ENCODE data around the gene MORC2.

- TF ChIP-seq CTCF (IDR thresholded peaks at IDR 0.05; ENCODE audit: low read length) (no peak), EZH2phosphoT487 (IDR thresholded peaks at IDR 0.05; ENCODE audit: low read length) (no peak), EZH2 (optimal IDR thresholded peaks at IDR 0.05; ENCODE audit: low read depth, low read length) (no peak)
These were observed 27.9 kb upstream of the MORC2 start for GRCh38 chr22:30996462-30996861.

All from MM.1S (cell line).